ENCODE measurements around the gene IL24.

IL24 gene

GRCh38 chr1:206891412-206891811, 5.8 kb upstream of the IL24 start:
- H3K27me3 ChIP-seq (ENCODE audit: insufficient read depth, poor library complexity, severe bottlenecking), result peaks cover 16% of the 10 kb centered on the region
- no peak overlapping the region for H3K27ac ChIP-seq (replicated peaks)
- TF ChIP-seq CTCF (IDR thresholded peaks at IDR 0.05; ENCODE audit: insufficient read depth, low read length), result no peak
- DNase-seq (ENCODE audit: low read depth in 1 of 2, low spot score in 1 of 2), result no peak
- no peak overlapping the region for H3K4me3 ChIP-seq (replicated peaks; ENCODE audit: insufficient read depth, low read length)

GRCh38 chr1:206892351-206892984, 4.8 kb upstream of the IL24 start:
- H3K27me3 ChIP-seq (ENCODE audit: insufficient read depth, poor library complexity, severe bottlenecking), result peaks cover 13% of the 10 kb centered on the region
- no peak for DNase-seq (ENCODE audit: low read depth in 1 of 2, low spot score in 1 of 2)
- TF ChIP-seq CTCF (IDR thresholded peaks at IDR 0.05; ENCODE audit: insufficient read depth, low read length) (no peak), SPI1 (IDR thresholded peaks at IDR 0.05; ENCODE audit: borderline replicate concordance, low read depth) (no peak), POLR2AphosphoS5 (IDR thresholded peaks at IDR 0.05; ENCODE audit: low read depth) (no peak), REST (IDR thresholded peaks at IDR 0.05; ENCODE audit: insufficient replicate concordance, low read depth) (no peak), GABPA (IDR thresholded peaks at IDR 0.05; ENCODE audit: low read depth) (no peak)

GRCh38 chr1:206893380-206893779, 3.9 kb upstream of the IL24 start:
- H3K27me3 ChIP-seq (ENCODE audit: insufficient read depth, poor library complexity, severe bottlenecking), result peaks cover 6% of the 10 kb centered on the region

More at GRCh38 chr1:206892351-206892984, 4.8 kb upstream of the IL24 start:
- Histone ChIP-seq H3K4me3 (replicated peaks; ENCODE audit: insufficient read depth, low read length) (no peak overlapping the region), H3K27ac (replicated peaks) (no peak overlapping the region)

More at GRCh38 chr1:206893380-206893779, 3.9 kb upstream of the IL24 start:
- TF ChIP-seq GABPA (IDR thresholded peaks at IDR 0.05; ENCODE audit: low read depth) (no peak), POLR2AphosphoS5 (IDR thresholded peaks at IDR 0.05; ENCODE audit: low read depth) (no peak), CTCF (IDR thresholded peaks at IDR 0.05; ENCODE audit: insufficient read depth, low read length) (no peak), REST (IDR thresholded peaks at IDR 0.05; ENCODE audit: insufficient replicate concordance, low read depth) (no peak), SPI1 (IDR thresholded peaks at IDR 0.05; ENCODE audit: borderline replicate concordance, low read depth) (no peak)
- no peak overlapping the region for H3K27ac ChIP-seq (replicated peaks)
- no peak for DNase-seq (ENCODE audit: low read depth in 1 of 2, low spot score in 1 of 2)
- no peak overlapping the region for H3K4me3 ChIP-seq (replicated peaks; ENCODE audit: insufficient read depth, low read length)

Measured in HL-60 (cell line).